ENCODE data around the gene EAPP.
"Not testable (repeated sequence)": the region's sequence is repeated elsewhere in the genome, so short reads cannot be mapped to it uniquely, and the experiment has no call there.

Gene EAPP

DNA sequence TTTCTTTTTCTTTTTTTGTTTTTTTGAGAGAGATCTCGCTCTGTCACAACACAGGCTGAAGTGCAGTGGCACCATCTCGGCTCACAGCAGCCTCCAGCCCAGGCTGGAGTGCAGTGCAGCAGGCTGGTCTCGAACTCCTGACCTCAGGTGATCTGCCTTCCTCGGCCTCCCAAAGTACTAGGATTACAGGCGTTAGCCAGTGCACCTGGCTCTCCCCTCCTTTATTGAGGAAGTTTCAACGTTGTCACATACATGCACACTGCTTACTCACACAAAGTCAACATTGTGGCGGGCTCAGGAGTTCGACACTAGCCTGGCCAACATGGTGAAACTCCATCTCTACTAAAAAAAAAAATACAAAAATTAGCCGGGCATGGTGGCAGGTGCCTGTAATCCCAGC is 32.0 kb downstream of the EAPP start:
- ChIA-PET POLR2A (no interaction called here), CTCF (interaction anchor here (0.6 kb wide), 1 partner anchor 11 kb away, joined by 4 read pairs; no protein-coding TSS in a partner anchor)
- DNase-seq (ENCODE audit: extremely low spot score) = no peak
- TF ChIP-seq FOXA1 (IDR thresholded peaks at IDR 0.05) (no peak), L3MBTL2 (conservative IDR thresholded peaks at IDR 0.05) (no peak), LEF1 (IDR thresholded peaks at IDR 0.05; ENCODE audit: borderline replicate concordance) (no peak), BHLHE40 (IDR thresholded peaks at IDR 0.05; ENCODE audit: borderline replicate concordance) (no peak), PKNOX1 (IDR thresholded peaks at IDR 0.05) (no peak), SP1 (IDR thresholded peaks at IDR 0.05) (no peak), ELF4 (IDR thresholded peaks at IDR 0.05) (no peak), ZNF384 (IDR thresholded peaks at IDR 0.05) (no peak), FOXM1 (IDR thresholded peaks at IDR 0.05; ENCODE audit: borderline replicate concordance) (no peak), HDGF (IDR thresholded peaks at IDR 0.05; ENCODE audit: borderline replicate concordance) (no peak), FOXK2 (IDR thresholded peaks at IDR 0.05) (no peak), CTBP1 (IDR thresholded peaks at IDR 0.05; ENCODE audit: borderline replicate concordance) (no peak), TARDBP (IDR thresholded peaks at IDR 0.05) (no peak), NFRKB (IDR thresholded peaks at IDR 0.05) (no peak), ARNT (IDR thresholded peaks at IDR 0.05) (no peak), SUZ12 (IDR thresholded peaks at IDR 0.05) (no peak)

DNA sequence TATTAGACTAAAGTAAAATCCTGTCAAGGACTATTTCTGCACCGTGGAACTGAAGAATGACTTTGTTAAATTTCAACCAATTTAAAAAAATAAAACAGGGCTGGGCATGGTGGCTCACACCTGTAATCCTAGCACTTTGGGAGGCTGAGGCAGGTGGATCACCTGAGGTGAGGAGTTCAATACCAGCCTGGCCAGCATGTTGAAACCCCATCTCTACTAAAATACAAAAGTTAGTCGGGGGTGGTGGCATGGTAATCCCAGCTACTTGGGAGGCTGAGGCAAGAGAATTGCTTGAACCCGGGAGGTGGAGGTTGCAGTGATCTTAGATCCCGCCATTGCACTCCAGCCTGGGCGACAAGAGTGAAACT is 34.4 kb downstream of the EAPP start:
- CTCF ChIA-PET; POLR2A ChIA-PET; DNase-seq (ENCODE audit: extremely low spot score): not testable (repeated sequence)

- POLR2A ChIA-PET; CTCF ChIA-PET; DNase-seq (ENCODE audit: extremely low spot score): not testable (repeated sequence)
Measured at GRCh38 chr14:34504027-34504426, 35.5 kb downstream of the EAPP start.

GRCh38 chr14:34502545-34503225 is 36.8 kb downstream of the EAPP start:
- CTCF ChIA-PET = interaction anchor here (1.6 kb wide), 1 partner anchor 171 kb away, joined by 4 read pairs; no protein-coding TSS in a partner anchor
- POLR2A ChIA-PET = interaction anchor here (0.6 kb wide), 1 partner anchor 51 kb away, joined by 3 read pairs; no protein-coding TSS in a partner anchor

DNA sequence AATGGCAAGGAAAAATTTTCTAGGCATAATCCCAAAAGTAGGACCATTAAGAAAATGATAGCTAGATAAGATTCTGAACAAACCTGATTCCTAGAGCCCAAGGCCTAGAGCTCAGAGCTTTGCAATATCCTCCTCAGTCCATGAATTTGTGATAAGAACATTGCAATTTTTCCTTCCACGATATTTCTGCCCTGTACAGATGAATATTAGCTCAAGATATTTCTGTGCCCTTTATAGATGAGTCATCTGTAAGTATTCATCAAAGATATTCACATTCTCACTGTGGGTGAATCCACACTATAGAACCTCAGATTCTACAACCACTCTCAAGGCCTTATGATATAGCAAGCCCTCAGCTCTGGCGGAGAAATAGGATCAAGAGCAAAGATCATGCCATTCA is 37.5 kb downstream of the EAPP start:
- ChIA-PET POLR2A (interaction anchor here (0.6 kb wide), 1 partner anchor 52 kb away, joined by 3 read pairs; no protein-coding TSS in a partner anchor), CTCF (interaction anchor here (0.6 to 1.6 kb wide), 2 partner anchors 170 to 179 kb away, joined by 3 to 4 read pairs; no protein-coding TSS in a partner anchor)
- TF ChIP-seq LEF1 (IDR thresholded peaks at IDR 0.05; ENCODE audit: borderline replicate concordance) = no peak
- TF ChIP-seq HDGF (IDR thresholded peaks at IDR 0.05; ENCODE audit: borderline replicate concordance) = no peak
- no peak for TF ChIP-seq CTBP1 (IDR thresholded peaks at IDR 0.05; ENCODE audit: borderline replicate concordance)
- TF ChIP-seq FOXK2 (IDR thresholded peaks at IDR 0.05) = no peak
- no peak for TF ChIP-seq PKNOX1 (IDR thresholded peaks at IDR 0.05)
- no peak for TF ChIP-seq ELF4 (IDR thresholded peaks at IDR 0.05)
- no peak for TF ChIP-seq FOXM1 (IDR thresholded peaks at IDR 0.05; ENCODE audit: borderline replicate concordance)
- no peak for TF ChIP-seq BHLHE40 (IDR thresholded peaks at IDR 0.05; ENCODE audit: borderline replicate concordance)
- no peak for TF ChIP-seq ARNT (IDR thresholded peaks at IDR 0.05)
- TF ChIP-seq TARDBP (IDR thresholded peaks at IDR 0.05) = no peak
- no peak for TF ChIP-seq SP1 (IDR thresholded peaks at IDR 0.05)
- TF ChIP-seq L3MBTL2 (conservative IDR thresholded peaks at IDR 0.05) = no peak
- no peak for TF ChIP-seq SUZ12 (IDR thresholded peaks at IDR 0.05)
- TF ChIP-seq NFRKB (IDR thresholded peaks at IDR 0.05) = no peak
- TF ChIP-seq FOXA1 (IDR thresholded peaks at IDR 0.05) = no peak
- TF ChIP-seq ZNF384 (IDR thresholded peaks at IDR 0.05) = no peak
- no peak for DNase-seq (ENCODE audit: extremely low spot score)

More at GRCh38 chr14:34502545-34503225, 36.8 kb downstream of the EAPP start:
- DNase-seq (ENCODE audit: extremely low spot score) = no peak
- TF ChIP-seq NFRKB (IDR thresholded peaks at IDR 0.05) = no peak

- TF ChIP-seq ELF4 (IDR thresholded peaks at IDR 0.05) = no peak
- TF ChIP-seq SP1 (IDR thresholded peaks at IDR 0.05) = no peak
- no peak for TF ChIP-seq NFRKB (IDR thresholded peaks at IDR 0.05)
- TF ChIP-seq TARDBP (IDR thresholded peaks at IDR 0.05) = no peak
- no peak for TF ChIP-seq FOXA1 (IDR thresholded peaks at IDR 0.05)
- TF ChIP-seq HDGF (IDR thresholded peaks at IDR 0.05; ENCODE audit: borderline replicate concordance) = no peak
- TF ChIP-seq BHLHE40 (IDR thresholded peaks at IDR 0.05; ENCODE audit: borderline replicate concordance) = no peak
- no peak for TF ChIP-seq L3MBTL2 (conservative IDR thresholded peaks at IDR 0.05)
- ChIA-PET CTCF (no interaction called here), POLR2A (no interaction called here)
- DNase-seq (ENCODE audit: extremely low spot score) = no peak
Measured at GRCh38 chr14:34501004-34501580, 38.4 kb downstream of the EAPP start.

GRCh38 chr14:34498684-34499412 is 40.7 kb downstream of the EAPP start:
- ChIA-PET POLR2A (no interaction called here), CTCF (no interaction called here)
- TF ChIP-seq FOXK2 (IDR thresholded peaks at IDR 0.05) = no peak
- TF ChIP-seq NFRKB (IDR thresholded peaks at IDR 0.05) = no peak
- TF ChIP-seq ARNT (IDR thresholded peaks at IDR 0.05) = no peak
- TF ChIP-seq ZNF384 (IDR thresholded peaks at IDR 0.05) = no peak
- no peak for TF ChIP-seq LEF1 (IDR thresholded peaks at IDR 0.05; ENCODE audit: borderline replicate concordance)
- TF ChIP-seq FOXA1 (IDR thresholded peaks at IDR 0.05) = no peak
- no peak for TF ChIP-seq TARDBP (IDR thresholded peaks at IDR 0.05)
- no peak for TF ChIP-seq HDGF (IDR thresholded peaks at IDR 0.05; ENCODE audit: borderline replicate concordance)
- no peak for TF ChIP-seq FOXM1 (IDR thresholded peaks at IDR 0.05; ENCODE audit: borderline replicate concordance)
- TF ChIP-seq PKNOX1 (IDR thresholded peaks at IDR 0.05) = no peak
- no peak for TF ChIP-seq L3MBTL2 (conservative IDR thresholded peaks at IDR 0.05)
- no peak for TF ChIP-seq SP1 (IDR thresholded peaks at IDR 0.05)
- TF ChIP-seq BHLHE40 (IDR thresholded peaks at IDR 0.05; ENCODE audit: borderline replicate concordance) = no peak
- TF ChIP-seq CTBP1 (IDR thresholded peaks at IDR 0.05; ENCODE audit: borderline replicate concordance) = no peak
- no peak for TF ChIP-seq SUZ12 (IDR thresholded peaks at IDR 0.05)
- no peak for TF ChIP-seq ELF4 (IDR thresholded peaks at IDR 0.05)
- no peak for DNase-seq (ENCODE audit: extremely low spot score)
